Embryonic facial prominence (tissue), 1 donor: ENCODE data around the gene CCL4.
"Not testable (repeated sequence)": the region's sequence is repeated elsewhere in the genome, so short reads cannot be mapped to it uniquely, and the experiment has no call there.

Experiments
- DNase-seq: peaks from one replicate; pipeline ENCODE4 v3.0.0-alpha.2; 2016; ENCODE audit errors: extremely low spot score

The CCL4 gene

DNA sequence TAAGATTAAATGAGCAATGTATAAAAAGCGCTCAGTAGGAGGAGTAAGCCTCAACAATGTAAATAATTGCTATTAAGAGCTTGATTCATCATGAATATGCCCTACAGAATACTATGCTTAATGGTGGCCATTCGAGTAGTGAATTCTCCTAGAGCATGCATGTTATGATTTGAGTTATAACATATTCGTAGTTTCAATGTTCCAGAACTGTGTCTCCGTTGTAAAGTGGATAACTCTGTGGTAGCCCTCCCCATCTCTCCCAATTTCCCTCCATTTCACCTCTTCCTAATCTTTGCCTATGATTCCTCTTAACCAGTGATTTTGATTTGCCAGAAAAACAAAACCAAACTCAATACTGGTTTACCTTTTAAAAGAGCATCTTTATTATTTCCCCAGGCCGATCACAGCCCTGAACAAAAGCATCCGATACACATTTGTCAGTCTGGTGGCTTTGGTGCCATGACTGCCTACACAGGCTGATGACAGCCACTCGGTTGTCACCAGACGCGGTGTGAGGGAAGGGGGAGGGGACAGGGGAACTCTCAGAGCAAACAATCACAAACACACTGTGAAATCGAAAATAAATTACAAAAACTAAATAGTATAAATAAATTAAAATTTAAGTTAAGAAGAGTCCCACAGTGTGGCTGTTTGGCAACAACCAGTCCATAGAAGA is 15.6 kb upstream of the CCL4 start:
- not testable (repeated sequence) for DNase-seq

DNA sequence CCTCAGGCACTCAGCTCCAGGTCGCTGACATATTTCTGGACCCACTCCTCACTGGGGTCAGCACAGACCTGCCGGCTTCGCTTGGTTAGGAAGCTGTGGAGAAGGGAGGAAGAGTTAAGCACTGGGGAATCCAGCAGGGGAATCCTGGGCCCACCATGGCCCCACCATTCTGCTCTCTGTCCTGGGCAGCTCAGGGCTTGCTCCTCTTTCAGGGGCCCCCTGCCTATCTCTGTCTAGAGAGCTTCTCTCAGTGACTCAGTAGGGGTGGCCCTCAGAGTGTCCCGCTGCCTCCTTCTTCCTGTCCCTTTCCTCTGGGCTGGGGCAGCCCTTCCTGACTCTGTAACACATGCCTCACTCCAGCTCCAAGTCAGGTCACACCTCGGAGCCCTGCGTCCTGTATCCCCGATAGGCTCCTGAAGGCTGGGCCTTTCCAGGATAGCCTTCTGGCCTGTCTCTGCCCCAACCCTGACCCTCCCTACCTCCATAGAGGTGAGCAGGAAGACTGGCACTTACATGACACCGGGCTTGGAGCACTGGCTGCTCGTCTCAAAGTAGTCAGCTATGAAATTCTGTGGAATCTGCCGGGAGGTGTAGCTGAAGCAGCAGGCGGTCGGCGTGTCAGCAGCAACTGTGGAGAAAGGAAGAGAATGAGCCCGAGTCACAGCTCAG is 14.8 kb upstream of the CCL4 start:
- DNase-seq: no peak

DNA sequence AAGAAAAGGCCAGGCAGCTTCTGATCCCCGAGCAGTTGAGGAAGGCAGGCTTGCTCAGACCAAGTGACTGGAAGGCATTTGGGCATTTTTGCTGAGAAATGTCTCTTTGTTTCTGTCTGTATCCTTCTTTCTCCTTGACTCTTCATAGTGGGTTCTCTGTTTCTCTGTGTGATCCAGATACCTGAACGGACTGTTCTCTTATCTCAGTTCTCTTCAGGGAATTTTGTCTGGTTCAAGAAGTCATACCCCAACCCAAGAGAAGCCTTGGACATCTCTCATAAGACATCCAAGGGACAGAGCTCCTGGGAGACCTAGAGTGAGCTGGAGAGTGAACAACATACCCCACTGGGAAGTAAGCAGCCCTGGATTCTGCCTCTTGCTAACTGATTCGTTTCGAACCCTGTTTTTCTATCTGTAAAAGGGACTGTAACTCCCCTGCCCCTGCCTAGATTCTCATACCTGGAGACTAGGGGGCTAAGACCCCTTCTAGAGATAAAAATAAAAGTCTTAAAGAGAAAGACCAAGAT is 14.2 kb upstream of the CCL4 start:
- DNase-seq: no peak

DNA sequence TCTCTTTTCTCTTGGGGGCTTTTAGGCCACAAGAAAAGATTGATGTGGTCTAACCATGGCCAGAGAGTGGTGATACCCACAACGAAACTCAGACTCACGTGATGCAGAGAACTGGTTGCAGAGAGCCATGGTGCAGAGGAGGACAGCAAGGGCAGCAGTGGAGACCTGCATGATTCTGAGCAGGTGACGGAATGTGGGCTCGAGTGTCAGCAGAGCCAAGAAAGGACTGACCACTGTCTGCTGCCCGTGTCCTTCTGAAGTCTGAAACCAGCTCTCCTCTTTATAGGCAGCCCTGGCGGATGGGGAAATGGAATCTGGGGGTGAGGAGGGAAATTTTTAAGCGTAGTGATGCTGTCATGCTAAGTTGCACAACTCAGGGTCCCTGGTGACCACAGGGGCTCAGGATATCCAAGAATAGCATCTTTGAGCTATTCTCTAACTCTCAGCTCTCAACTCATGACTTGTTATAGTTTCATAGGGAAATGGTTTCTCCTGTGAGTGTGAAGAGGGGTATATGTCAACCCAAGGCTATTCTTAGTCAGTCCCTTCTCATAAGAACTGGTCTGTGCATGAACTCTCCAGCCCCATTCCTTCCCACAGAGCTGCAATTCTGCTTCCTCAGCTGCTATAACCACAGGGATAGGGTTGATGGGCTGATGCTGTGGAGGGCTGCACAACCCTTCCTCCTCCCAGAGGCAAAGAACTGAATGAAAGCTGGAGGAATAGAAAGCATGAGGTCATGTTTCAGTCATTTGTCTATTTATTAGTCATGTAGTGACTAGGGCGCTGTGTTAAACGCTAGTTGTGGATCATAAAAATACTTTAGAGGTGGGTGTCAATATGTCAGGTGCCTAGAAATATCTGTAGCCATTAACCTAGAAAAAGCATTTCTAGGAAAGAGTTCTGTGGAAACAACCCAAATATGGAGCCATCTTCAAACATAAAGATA is 13.5 kb upstream of the CCL4 start, which contains the start of gene CCL3:
TSS of gene CCL3 (minus strand) at position 256 of the 949 bp plus-strand sequence. CDS start at position 171, 85 bp downstream.
- DNase-seq: no peak

DNA sequence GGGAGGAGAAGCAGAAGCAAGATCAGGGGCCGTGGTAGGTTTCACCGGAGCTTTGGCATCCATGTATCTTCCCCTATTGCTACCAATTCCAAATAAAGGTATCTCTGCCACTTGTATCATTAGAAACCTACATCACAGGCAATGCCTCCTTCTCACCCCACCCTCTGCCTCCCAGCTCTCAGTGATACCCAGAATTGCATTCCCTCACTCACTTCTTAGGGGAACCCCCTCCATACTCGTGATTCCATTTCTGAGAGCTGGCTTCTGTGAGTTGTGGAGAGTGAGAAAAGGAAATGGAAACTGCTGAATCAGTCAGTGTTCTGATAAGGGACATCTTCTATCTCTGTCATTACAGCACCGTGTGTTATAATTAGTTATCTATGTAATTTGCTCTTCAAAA is 11.4 kb upstream of the CCL4 start:
- no peak for DNase-seq

DNA sequence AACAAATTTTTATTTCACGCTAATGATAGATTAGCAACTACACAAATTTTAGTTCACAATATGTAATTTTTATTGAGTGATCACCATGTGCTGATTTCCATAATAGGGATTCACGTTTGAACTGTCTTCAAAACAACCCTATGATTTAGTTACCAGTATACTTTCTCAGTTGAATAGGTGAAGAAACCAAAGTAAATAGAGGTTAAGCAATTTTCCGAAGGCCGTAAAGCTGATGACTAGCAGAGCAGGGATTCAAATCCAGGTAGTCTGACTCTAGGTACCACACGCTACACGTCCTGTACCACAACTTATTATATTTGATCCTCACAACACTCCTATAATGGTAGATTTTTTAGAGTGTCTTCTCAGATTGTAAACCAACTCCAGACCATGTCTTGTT is 10.9 kb upstream of the CCL4 start:
- DNase-seq: not testable (repeated sequence)

DNA sequence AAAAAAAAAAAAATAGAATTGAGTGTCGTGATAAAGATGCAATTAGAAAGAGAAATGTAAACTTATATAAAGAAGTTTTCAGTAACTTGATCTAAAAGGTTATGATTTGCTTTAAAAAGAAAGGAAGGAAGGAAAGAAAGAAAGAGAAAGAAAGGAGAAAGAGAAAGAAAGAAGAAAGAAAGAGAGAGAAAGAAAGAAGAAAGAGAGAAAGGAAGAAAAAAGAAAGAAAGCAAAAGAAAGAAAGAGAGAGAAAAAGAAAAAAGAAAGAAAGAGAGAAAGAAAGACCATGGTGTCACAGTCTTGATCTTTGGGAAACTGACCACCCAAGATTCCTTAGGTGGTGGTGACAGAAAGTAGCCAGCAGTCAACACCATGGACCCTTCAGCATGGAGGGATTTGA is 9.4 kb upstream of the CCL4 start:
- DNase-seq: no peak

DNA sequence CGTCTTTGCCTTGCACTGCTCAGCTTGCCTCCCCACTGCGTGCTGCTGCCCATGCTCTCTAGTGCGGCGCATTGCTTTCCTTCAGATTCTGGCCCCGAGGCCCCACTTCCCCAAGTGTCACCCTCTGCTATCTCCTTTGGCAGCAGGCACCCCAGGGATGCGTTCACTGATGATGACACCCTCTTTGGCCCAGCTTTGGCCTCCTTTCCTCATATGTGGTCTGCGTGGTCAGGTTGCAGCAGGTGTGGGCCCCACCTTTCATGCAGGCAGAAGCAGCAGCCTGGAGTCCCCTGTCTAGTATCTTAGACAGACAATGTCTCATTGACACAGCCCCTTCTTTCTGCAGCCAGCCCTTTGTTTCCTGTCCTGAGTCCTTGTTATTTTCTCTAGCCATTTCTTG is 8.9 kb upstream of the CCL4 start:
- no peak for DNase-seq

DNA sequence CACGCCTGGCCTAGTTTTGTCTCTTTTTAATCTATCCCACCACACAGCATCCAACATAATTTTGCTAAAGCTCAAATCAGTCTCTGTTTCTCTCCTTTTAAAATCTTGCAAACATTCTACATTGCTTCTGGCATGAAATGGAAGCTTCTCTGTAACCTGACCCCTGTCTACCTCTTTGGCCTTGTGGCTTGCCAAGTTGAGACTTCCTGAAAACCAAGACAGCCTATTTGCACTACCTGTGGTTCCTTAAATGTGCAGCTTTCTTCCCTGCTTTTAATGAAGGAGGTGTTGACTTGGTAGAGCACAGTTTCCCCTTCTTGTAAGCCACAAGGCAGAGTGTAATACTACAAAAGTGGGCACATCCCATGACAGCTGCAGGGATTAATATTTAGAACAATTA is 7.6 kb upstream of the CCL4 start:
- no peak for DNase-seq

DNA sequence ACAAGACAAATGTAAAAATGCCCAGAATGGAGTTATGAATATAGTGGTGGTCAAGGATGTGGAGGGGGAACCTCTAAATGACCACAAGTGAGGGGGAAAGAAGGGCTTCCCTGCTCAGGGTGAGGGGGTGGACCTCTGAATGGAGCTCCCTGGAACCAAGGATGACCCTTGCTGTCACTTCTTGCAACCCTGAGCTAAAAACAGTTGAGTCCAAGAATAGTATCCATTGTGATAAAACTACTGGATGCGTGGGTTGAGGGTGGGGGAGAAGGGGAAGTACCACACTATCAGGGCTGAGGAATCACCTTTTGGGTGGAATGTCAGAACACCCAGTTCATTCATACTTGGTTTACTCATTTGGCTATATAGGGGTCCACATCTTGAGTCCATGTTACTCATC is 4.6 kb upstream of the CCL4 start:
- DNase-seq: not testable (repeated sequence)

DNA sequence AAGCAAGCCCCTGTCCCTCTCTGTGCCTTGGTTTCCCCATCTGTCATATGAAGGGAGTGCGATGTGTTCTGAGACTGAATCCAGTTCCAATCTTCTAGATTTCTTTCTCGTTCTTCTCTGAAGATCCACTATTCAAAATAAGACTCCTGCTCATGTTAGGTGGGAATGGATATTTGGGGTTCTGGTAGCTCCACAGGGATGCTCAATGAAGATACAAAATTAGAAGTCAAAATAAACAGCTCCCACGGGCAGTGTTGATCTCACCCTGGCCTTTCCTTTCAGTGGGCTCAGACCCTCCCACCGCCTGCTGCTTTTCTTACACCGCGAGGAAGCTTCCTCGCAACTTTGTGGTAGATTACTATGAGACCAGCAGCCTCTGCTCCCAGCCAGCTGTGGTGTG is 619 bp downstream of the CCL4 start:
- DNase-seq: not testable (repeated sequence)

DNA sequence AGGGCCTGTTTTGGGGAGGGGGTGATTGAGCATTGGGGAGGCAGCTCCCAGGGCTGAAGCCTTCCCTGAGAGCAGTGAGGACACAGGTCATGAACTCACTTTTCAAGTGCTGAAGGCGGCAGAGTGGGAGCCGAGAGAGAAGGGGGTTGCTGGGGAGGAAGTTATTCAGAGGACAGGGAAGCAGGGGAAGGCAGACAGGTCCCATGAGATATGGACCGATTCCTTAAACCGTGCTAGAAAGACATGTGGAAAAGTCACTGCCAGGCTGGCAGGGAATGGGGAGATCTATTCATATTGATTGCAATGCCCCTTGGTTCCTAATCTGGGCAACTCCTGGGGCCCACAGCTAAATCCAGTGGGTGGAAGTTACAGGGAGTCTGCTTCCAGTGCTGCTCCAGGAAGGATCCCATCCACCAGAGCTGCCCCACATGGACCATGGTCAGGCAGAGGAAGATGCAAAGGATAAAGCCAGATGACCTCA is 1.1 kb downstream of the CCL4 start:
- no peak for DNase-seq

DNA sequence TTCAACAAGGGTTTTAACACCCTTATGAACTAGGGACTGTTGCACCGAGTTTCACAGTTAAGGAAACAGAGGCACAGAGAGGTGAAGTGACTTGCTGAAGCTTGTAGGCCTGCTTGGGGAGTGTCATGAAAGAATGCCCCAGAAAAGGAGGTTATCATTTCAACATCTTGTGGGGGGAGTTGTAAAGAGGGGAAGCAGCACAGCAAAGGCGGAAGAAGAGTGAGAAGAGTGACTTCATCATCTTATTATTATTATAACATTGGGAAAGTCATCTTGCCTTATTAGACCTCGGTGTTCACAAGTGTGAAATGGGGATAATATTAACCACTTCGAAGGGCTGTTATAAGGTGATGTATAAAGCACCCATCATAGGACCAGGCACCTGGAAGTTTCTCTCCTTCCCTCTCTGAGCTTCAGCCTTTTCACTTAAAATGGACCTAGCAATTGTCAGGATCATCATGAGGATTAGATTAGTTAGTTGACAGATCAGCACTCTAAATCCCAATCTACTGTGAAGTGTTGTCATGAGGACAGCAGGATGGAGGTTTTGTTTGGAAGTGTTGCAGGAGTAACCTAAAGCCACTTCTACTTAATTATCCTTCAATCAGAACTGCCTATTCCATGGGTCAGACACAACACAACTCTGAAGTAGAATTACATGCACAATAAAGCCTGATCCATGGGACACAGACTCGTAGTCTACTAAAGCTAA is 2.3 kb downstream of the CCL4 start:
- no peak for DNase-seq

DNA sequence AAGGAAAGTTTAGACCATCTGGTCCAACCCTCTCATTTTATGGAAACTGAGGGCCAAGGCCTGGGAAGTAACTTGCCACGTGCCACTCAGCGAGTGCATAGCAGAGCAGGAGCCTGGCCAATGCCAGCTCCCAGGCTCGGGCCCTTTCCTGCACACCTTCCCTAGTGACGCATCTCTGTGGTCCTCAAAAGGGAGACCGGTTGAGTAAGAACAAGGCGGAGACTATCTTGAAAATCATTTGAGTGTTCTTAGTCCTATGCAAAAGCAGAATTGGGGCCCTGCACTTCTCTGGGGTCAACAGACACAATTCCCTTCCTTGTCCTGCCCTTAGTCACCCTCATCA is 2.8 kb downstream of the CCL4 start:
- DNase-seq: no peak

DNA sequence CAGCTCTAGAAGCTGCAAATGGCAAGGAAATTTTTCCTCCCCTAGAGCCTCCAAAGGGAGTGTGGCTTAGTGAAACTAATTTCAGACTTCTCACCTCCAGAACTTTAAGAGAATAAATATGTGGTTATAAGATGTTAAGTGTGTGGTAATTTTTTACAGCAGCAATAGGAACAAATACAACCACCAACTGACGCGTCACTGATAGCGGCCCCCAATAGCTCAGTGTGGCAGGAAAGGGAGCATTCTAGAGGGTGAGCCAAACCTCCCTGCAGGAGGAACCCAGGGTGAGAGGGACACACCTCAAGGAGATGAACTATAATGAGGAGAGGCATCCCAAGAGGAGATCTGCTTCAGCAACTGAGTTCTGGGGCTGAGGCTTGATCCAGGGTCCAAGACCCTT is 4.0 kb downstream of the CCL4 start:
- DNase-seq: no peak

DNA sequence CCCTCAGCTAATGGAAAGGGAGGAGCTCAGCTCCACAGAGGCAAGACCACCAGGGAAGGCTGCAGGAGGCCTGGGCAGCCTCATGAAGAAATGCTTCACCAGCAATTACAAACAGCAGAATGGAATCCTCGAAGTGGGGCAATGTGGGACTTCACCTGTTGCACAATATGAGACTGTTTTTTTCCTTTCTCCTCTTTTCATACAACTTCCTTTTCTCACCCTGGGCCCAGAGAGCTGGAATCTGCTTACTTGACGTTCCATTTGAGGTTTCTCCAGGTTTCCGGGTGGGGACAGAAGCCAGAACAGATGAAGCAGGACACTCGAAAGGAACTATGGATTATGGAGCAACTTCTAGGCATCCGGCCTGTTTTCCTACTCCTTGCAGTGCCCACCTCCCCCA is 4.6 kb downstream of the CCL4 start:
- not testable (repeated sequence) for DNase-seq

DNA sequence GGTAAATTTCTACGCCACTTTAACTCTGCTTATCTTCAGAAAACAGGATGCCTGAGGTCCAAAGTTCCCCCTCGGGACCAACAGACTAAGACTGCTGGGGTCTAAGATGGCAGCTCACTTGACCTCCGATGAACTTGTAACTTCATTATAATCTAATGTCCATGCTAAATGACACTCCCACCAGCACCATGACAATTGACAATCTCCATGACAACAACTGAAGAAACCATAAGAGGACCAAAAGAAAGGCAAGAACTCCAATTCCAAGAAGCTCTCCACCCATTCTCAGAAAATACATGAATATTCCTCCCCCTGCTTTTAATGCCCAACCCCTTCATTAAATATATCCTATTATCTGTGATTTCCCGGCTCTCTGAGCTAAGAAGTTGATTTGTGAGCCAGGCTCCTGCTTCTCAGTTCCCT is 7.5 kb downstream of the CCL4 start:
- DNase-seq: no peak

DNA sequence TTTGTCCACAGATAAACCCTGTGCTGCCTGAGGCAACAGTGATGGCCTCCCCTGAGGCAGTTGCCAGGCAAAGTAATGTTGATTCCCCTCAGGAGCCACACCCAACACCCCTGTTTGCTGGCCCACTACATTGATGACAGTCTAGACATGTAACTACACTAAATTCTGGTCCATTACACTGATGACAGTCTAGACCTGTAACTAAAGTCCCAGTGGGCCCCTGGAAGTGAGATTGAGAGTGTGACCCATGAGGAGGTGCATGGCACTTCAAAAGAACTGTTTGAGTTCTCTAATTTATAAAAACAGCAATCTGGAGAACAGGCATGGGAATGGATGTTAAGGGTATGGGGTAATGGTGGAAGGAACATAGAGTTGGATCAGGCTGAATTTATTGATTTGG is 8.9 kb downstream of the CCL4 start:
- no peak for DNase-seq

DNA sequence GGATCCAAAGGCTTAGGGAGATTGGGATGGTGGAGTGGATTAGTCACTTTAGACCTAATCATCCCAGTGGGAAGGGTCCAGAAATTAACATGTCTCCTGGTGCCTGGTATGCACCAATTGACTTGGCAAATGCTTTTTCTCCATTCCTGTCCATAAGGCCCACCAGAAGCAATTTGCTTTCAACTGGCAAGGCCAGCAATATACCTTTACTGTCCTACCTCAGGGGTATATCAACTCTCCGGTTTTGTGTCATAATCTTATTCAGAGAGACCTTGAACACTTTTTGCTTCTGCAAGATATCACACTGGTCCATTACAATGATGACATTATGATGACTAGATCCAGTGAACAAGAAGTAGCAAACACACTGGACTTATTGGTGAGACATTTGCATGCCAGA is 9.5 kb downstream of the CCL4 start:
- not testable (repeated sequence) for DNase-seq

DNA sequence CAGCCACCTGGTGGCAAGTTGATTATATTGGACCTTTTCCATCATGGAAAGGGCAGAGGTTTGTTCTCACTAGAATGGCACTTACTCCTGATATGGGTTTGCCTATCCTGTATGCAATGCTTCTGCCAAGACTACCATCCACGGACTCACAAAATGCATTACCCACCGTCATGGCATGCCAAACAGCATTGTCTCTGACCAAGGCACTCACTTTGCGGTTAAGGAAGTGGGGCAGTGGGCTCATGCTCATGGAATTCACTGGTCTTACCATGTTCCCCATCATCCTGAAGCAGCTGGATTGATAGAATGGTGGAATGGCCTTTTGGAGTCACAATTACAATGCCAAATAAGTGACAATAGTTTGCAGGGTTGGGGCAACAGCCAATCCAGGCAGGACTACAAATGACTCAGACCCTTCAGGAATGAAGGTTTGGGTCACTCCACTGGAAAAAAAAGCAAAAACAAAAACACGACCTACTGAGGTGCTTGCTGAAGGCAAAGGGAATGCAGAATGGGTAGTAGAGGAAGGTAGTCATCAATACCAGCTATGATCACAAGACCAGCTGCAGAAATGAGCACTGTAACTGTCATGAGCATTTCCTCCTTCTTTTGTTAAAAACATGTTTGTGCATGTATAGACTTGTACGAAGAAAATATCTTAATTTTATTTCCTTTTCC is 11.5 kb downstream of the CCL4 start:
- DNase-seq: not testable (repeated sequence)

DNA sequence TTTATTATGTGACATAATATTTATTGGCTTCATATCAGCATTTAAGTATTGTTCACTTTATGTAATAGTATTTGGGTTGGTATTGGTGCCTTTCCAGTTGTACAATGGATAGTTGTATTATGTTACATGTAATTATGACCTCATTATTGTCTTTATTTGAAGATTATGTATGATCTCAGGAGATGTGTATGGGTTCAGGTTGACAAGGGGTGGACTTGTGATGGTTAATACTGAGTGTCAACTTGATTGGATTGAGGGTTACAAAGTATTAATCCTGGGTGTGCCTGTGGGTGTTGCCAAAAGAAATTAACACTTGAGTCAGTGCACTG is 12.0 kb downstream of the CCL4 start:
- not testable (repeated sequence) for DNase-seq
